CD4-positive, alpha-beta T cell treated with Interleukin-4 for 4 hours (primary cell): ENCODE data around the gene FANCE.
"Not testable (repeated sequence)": the region's sequence is repeated elsewhere in the genome, so short reads cannot be mapped to it uniquely, and the experiment has no call there.

ENCODE experiments used
- DNase-seq: peaks from one replicate; pipeline ENCODE4 v3.0.0-alpha.2; 2020

The FANCE gene

DNA sequence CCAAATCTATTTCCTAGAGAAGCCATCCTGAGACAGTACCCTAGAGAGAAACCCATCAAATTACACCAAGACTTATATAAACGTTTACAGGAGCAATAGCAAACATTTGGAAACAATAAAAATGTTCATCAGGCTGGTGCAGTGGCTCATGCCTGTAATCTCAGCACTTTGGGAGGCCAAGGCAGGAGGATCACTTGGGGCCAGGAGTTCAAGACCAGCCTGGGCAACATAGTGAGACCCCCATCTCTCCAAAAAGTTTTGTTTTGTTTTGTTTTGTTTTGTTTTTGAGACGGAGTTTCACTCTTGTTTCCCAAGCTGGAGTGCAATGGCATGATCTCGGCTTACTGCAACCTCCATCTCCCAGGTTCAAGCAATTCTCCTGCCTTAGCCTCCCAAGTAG is 19.4 kb upstream of the FANCE start:
- not testable (repeated sequence) for DNase-seq

DNA sequence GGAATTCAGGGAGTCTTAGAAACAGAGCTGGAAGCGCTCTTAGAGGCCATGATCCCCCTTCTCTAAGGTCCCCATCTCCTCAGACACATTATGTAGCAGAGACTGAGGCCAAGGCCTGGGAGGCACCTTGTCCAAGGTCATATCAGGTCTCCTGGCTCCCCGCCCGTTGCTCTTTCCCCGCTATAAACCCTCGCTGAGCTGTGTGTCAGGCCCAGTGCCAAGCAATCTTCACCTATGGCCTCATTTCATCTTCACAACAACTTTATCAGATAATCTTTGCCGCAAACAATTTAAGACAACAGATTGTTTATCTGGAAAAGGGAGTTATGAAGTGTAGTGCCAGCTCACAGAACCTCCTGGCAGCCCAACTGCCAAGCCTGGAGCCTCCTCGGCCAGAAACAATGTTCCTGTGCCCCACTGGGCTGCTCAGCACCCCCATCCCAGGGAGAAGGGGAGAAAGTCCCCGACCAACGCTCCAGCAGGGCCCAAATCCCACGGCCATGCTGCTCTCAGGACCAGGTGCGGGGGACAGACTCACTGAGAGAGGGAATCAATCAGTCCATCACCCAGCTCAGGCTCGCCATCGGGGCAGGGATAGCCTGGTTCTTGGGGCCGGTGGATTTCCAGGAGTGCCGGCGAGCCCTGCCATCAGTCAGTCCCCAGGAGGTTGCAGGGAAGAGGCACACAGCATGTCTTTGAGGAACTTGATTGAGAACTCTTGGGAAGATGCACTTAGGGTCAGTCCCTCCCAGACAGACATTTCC is 16.9 kb upstream of the FANCE start:
- DNase-seq = no peak

DNA sequence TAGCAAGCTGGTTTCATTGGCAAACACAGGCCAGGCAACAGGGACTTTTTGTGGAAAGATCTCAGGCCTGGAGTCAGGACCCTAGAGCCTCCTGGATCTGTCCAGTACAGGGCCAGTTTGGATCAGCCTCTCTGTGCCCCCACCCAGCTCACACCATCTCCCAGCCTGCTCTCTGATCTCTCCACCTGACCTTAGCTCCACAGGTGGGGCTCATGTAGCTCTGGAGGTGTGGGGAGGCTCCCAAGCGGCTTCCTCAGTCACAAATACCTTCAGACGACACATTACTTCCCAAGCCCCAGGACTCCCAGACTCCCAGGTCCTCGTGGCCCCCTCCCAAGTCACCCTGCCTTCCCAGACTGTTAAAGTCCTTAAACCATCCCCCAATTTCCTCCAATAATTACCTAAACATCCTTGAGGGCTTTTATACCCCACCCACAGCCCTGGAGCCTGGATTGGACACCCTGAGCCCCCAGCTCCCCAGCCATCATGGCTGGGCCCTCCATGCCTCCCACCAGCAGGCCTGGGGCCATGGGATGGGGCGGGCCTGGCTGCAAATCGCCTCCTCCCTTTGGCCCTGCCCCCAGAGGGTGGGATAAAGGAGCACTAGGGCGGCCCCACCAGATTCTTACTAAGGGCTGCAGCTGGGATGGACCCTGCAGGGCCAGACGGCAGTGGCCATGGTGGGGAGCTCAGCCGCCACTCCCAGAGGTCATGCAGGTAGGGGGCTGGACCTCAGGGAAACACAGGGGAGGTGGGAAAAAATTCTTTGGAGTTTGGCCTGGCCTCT is 15.9 kb upstream of the FANCE start:
- no peak for DNase-seq

DNA sequence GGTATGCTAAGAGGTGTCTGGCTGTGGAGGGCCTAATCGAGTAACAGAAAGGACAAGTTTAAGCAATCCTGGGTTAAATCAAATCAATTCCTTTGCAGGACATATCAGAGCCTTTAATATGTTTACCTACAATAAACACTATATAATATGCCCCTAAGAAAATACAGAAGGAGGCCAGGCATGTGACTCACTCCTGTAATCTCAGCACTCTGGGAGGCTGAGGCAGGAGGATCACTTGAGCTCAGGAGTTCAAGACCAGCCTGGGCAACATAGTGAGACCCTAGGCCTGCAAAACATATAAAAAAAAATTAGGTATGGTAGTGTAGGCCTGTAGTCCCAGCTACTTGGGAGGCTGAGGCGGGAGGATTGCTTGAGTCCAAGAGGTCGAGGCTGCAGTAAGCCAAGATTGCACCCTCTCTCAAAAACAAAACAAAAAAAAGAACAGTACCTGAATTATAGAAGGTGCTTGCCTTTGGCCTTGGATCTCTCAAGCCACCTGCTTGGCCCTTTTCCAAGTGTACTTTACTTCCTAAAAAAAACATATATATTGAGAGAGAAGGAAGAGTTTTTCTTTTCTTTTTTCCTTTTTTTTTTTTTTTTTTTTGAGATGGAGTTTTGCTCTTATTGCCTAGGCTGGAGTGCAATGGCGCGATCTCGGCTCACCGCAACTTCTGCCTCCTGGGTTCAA is 13.6 kb upstream of the FANCE start:
- DNase-seq = not testable (repeated sequence)

DNA sequence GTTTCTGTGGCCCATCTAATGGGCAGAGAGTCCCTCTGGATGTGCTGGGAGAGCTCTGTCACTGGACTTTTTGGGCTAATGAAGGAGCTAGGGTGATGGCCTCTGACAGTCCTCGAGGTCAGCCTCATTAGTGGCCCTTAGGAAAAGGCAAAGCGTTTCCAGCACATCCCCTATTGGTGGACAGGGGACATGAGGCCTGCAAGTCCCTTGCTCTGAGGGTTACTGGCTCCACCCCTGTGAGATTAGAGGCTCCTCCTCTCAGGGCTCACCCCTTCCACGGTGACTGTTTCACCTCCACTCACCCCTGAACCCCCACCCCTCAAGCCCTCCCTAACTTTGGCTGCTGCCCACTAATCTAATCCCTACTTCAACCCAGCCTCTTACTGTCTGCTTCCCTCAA is 12.8 kb upstream of the FANCE start:
- no peak for DNase-seq

DNA sequence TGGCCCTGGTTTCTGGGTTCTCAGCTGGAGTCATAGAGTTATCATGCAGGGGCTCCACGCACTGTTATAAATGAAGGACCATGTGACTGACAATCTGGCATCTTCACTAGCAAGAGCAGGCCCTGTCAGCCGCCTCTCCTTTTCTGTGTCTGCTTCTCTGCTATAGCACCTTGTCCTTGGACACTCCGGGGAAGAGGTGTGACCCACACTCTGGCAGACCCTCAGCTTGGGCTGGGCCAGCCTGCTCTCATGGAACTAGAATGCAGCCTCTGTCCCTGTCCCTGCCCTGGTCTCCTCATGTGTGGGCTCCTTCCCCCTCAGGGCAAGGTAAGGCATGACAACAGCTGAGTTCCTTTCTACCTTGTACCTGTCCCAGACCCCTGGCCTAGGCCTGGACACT is 10.9 kb upstream of the FANCE start:
- no peak for DNase-seq

DNA sequence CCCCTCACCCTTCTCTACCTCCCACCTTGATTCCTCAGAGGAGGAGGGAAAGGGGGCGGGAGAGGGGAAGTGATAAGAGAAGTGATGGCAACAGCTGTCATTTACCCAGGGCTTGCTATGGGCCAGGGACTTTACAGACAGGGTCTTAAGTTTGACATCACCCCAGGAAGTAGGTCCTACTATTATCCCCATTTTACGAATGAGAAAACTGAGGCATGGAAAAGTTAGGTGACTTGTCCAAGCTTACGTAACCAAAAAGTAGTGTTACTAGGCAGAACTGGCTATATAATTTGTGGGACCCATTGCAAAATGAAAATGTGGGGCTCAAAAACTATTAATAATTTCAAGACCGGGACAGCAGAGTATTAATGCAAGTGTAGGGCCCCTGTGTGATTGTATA is 10.5 kb upstream of the FANCE start:
- DNase-seq = no peak

DNA sequence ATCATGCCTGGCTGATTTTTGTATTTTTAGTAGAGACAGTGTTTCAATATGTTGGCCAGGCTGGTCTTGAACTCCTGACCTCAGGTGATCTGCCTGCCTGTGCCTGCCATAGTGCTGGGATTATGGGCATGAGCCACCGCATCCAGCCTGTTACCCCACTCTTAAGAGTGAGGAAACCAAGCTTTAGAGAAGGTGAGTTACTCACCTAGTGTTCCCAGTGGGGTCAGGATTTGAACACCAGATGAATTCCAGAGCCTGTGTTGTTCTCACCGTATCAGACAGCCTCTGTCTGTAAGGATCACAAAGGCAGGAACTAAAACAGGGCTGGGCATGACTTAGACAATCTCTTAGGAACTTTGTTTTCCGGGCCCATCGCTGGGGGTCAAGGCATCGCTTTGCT is 9.4 kb upstream of the FANCE start:
- no peak for DNase-seq

DNA sequence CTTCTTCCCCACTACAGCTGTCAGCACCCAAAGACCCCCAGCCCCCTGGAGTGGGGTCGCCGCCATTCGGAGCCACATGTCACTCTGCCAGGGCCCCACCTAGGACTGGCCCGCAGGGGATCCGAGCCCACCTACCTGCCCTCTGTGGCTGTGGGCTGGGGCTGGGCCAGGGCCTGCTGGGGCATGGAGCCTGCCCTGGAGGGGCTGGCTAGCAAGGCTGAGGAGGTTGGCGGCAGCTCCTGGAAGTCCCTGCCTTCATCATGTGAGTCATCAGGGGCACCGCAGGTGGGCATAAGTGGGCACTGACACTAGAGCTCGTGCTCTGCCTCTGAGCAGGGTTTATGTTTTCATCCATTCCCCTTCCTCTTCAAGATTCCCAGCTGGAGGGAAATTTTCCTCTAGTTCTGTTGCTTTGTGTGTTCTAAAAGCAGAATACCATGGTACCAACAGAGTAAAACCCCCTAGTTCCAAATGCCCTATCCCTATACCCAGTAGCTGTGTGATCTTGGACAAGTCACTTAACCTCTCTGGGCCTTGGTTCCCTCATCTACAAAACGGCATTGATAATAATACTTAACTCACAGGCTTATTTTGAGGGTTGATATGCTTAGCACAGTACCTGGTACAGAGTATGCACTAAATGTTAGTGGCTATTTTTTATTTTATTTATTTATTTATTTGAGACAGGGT is 8.7 kb upstream of the FANCE start:
- no peak for DNase-seq

DNA sequence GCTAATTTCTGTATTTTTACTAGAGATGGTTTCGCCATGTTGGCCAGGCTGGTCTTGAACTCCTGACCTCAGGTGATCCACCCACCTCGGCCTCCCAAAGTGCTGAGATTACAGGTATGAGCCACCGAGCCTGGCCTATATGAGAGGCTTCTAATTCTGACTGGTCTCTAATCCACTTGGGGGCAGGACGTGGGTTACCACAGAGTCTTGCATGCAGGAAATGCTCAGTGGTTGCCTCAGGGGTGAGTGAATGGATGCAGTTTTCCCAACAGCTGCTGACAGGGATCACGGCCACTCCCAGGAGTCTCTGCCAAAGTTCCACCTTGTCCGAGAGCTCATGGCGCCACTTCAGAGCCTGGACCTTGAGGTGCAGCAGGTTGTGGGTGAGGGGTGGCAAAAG is 6.4 kb upstream of the FANCE start:
- no peak for DNase-seq

DNA sequence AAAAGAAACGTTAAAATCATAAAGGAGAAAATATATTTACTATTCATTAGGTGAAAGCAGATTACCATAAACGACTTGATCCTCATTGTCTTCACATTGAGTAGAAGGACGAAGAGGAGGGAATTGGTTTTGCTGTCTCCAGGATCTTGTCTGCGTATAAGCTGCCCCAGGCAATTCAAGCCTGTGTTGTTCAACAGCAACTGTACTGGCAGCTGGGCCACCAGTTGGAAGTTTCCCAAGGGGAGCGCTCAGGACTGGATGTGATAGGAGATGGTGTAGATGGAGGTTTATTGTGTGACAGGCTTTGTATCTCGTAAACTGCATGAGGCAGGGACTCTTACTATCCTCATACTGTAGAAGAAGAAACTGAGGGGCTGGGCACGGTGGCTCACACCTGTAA is 3.9 kb upstream of the FANCE start:
- no peak for DNase-seq

DNA sequence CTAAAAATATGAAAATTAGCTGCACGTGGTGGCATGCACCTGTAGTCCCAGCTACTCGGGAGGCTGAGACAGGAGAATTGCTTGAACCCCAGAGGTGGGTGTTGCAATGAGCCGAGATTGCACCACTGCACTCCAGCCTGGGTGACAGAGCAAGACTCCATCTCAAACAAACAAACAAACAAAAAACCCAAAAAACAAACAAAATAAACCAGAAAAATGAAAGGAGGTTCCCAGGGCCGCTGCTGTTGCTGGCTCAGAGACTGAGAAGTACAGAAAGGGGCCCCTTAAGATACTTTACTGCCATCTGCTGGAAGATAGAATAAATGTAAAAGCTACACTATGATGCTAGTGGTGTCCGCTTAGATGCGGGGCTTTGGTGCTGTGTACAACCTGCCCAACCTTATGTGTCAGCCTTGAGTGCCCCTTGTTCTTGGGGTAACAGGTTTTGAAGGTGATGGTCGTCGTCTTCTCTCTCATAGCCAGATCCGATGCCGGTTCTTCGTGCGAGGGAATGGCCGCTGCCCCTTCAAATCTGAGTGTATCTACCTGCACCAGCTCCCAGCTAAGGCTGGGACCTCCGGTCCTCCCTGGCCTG is 2.8 kb upstream of the FANCE start:
- DNase-seq = peak; percentile 78

DNA sequence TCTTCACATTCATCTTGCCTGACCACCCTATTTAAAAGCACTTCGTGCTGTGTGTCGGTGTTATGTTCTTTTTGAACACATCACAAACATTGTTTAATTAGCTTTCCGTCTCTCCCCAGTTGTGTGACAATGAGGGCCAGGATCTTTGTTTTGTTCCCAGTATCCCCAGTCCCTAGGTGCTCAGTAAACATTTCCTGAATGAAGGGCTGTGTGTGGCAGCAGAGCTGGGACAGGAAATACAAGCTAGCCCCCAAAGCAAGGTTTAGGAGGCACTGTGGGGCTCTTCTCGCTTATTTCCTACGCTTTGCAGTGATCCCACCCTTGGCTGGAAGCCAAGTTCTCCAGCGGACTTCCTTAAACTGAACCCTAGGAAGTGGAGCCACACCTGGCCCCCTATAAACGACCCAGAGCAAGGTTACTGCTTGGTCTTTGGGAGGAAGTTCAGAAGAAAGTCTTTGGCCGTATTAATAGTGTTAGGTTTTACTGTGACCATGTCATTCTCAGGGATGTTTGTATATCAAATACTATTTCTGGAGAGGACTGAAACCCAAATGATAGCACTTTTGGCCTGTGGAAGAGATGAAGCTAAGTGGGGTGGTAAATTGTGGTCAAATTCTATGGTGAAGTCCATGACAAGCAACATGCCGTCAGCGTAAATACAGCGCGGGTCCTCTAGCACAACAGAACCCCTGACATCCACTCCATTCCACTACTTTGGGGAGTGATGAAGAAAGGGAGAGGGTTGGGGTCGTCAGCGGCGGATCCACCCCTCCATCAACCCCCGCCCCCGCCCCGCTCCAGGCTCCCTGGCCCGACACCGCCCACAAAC is 570 bp upstream of the FANCE start:
- no peak for DNase-seq

DNA sequence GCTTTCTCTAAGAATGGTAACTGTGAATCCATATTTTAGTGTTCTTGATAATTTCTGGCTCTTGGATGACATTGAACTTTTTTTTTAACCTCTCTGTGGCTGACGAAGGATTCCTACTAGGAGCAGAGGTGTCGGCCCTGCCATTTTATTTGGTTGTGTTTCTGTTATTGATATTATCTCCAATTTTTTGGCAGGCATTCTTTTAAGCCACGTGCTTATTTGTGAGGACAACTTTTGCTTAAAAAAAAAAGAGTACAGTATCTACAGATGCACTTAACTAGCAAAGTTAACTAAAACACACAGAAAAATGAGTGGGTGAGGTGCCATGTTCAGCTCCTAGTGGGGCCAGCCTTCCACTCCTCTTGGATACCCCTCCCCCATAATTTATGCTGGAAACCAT is 1.1 kb downstream of the FANCE start:
- no peak for DNase-seq

DNA sequence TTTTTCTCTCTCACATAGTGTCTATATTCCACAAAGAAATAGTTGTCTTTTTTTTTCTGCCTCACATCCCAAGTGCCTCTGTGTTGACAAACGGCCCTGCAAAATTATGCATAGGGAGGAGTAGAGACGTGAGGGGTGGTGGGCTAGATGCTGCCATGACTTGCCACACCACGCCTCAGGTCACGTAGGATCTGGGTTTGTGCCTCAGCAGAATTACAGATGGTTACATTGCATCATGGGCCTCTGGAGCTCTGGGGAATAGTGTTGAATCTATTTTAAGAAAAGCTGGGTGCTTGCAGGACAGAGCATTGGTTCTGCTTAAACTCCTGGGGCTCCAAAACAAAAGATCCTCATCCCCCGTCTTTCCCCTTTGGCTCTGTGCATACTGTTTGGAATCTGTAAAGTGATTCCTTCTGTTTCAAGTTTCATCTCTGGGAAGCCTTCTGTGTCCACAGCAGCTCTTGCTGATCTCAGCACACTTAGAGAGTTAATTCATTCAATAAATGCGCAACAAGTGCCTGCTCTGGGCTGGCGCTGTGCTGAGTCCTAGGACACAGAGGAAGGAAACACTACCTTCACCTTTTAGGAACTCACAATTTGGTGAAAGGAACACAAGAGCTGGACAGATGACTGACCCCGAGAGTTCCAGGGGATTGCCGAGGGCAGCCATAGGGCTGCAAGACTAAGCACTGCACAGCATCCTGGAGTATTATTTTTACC is 2.4 kb downstream of the FANCE start:
- no peak for DNase-seq

DNA sequence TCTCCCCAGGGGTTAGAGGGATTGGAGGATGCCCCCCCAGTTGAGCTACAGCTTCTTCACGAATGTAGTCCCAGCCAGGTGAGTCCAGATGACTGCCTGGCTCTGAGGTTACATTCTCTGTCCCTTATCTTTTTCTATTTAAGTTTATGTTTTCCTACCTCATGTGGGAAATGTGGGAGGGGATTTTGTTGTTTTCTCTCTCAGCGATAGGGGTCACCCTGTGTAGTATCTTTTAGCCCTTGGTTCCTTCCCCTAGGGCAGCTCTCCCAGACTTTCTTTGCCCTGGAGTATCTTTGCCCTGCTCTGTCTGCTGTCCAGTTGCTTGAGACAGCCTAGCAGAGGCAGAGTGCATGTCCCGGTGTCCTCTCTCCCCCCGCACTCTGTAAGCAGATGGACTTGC is 5.8 kb downstream of the FANCE start:
- DNase-seq = no peak

DNA sequence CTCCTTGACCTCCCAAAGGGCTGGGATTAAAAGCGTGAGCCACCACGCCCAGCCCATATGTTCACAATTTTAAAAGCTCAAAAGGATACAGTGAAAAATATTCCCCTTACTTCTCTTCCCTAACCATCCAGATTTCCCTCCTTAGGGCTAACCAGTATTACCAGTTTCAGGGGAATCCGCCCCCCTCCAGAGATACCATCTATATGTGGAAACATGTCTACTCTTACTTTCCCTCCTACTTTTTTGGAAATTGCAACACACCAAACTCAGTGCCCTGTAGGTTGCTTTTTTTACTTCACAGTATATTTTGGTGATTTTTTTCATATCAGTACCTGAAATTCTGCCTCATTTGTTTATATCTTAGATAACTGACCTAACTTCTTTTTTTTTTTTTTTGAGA is 9.1 kb downstream of the FANCE start:
- no peak for DNase-seq

DNA sequence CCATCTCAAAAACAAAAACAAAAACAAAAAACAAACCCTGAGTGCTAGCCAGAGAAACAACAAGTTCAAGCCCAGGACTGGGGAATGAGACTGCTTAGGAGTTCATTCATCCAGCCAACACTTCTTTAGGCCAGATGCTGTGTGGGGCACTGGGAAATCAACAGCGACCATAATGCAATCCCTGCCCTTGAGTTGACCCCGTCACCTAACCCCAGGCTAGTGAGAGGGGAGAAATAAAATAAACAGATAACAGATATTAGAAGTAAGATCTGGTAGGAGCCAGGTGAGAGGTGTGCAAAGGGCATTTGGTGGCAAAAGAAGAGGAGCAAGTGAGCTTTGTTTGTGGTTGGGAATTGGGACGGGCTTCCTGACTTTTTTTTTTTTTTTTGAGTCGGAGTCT is 11.2 kb downstream of the FANCE start:
- DNase-seq = no peak

DNA sequence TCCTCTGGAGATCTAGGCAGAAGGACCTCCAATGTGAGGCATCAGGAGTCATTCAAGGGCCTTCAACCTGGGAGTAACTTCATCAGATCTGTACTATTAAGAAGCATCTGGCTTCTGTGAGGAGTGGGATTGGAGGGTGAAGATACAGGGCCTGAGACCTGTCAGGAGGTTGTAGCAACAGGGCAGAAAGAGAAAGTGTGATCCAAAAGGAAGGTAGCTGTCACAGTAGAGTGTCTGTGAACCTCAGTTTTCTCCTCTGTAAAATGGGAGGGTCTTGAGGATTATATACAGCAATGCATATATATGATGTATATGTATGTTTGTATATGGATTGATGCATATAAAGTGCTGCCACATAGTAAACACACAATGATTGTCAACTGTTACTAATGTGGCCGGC is 13.5 kb downstream of the FANCE start:
- DNase-seq = no peak

DNA sequence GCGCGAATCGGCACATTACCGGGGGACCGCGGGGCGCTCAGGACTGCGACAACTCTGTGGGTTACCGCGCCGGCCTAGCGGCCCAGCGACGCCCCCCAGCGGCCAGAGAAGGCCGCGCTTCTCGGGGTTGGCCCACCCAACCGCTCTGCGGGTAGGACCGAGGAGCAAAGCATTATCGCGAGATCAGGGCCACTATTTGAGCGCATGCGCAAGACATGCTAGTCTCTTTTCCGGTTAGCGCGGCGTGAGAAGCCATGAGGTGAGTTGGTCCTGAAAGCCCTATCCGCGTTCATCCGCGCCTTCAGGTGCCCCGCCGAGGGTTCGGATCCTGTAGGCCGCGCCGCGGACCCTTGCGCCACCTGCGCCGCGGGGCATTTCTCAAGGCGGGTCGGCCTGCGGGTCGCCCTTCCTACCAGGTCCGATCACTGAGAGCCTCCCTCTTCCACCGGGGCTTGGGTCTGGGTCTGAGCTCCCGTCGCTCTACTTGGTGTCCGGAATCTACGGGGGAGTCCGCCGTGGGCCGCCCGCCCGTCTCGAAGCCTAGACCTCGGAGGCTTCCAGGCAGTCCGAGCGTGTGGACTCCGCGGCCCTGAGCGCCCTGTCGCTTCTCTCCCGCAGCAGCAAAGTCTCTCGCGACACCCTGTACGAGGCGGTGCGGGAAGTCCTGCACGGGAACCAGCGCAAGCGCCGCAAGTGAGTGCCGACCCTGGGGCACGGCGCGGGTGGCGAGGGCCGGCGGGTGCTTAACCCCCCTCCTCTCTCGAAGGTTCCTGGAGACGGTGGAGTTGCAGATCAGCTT is 16.2 kb downstream of the FANCE start, which contains the start of gene RPL10A:
TSS of gene RPL10A (plus strand) at position 221 of the 799 bp plus-strand sequence. CDS start at position 255, 34 bp downstream.
- DNase-seq = peak; percentile 98
